ENCODE results near the gene SMPD3.

The SMPD3 gene

DNA sequence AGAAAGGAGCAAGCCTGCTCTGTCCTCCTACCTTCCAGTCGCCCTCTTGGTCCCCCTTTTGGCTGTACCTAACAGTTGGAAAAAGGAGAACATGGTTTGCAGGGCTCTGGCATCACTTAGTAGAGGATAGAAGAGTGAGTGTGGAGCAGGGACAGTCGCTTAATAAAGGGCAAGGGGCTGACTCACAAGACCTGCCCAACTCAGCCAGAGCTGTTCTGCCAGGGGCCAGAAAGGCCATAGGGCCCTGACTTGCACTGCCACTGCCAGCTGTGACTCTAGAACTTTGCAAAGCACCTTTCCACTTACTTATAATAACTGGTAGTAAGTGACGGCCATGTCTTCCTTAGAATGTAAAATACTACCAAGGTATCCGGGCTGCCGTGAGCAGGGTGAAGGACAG lies 124.0 kb downstream of the SMPD3 start:
- TF ChIP-seq, protein P1, sequence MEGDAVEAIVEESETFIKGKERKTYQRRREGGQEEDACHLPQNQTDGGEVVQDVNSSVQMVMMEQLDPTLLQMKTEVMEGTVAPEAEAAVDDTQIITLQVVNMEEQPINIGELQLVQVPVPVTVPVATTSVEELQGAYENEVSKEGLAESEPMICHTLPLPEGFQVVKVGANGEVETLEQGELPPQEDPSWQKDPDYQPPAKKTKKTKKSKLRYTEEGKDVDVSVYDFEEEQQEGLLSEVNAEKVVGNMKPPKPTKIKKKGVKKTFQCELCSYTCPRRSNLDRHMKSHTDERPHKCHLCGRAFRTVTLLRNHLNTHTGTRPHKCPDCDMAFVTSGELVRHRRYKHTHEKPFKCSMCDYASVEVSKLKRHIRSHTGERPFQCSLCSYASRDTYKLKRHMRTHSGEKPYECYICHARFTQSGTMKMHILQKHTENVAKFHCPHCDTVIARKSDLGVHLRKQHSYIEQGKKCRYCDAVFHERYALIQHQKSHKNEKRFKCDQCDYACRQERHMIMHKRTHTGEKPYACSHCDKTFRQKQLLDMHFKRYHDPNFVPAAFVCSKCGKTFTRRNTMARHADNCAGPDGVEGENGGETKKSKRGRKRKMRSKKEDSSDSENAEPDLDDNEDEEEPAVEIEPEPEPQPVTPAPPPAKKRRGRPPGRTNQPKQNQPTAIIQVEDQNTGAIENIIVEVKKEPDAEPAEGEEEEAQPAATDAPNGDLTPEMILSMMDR (IDR thresholded peaks at IDR 0.05; ENCODE audit: low read depth, low read length): no peak
- no peak for DNase-seq (ENCODE audit: low read depth in 2 of 2)
- H3K4me3 ChIP-seq (replicated peaks in 1 of 2; ENCODE audit: low read depth in 2 of 2, low read length in 2 of 2): no peak overlapping the region

DNA sequence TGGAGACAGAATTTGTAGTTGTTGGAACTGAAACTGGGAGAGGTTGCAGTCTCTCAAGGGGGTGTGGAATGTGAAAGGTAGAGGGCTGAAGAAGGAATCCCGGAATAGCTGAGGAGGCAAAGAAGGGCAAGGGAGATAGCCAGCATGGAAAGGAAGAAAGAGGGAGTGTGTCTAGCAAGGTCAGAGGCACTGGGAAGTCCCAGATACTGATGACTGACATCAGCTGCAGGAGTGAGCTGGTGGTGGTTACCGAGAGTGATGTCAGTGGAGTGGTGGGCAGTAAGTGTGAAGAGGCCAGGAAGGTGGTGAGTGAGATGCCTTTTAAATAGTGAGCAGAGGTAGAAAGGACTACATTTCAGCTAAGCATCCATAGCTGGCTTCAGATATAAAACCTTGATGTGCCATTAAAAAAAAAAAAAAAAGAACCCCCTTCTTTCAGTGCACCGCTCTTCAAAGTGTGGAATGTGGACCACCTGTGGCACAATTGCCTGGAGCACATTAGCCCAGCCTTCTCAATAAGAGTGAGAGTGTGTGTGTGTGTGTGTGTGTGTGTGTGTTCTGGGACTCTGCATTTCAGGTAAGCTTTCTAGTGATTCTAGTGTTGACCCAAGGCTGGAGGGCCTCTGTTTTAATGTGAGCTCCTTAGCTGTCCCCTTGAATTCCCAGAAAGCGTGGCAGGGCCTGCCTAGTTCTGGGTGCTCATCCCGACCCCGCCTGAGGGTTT lies 129.0 kb downstream of the SMPD3 start:
- TF ChIP-seq, protein P1 (IDR thresholded peaks at IDR 0.05; ENCODE audit: low read depth, low read length): no peak
- H3K4me3 ChIP-seq (replicated peaks in 1 of 2; ENCODE audit: low read depth in 2 of 2, low read length in 2 of 2): no peak overlapping the region
- DNase-seq (ENCODE audit: low read depth in 2 of 2): no peak

DNA sequence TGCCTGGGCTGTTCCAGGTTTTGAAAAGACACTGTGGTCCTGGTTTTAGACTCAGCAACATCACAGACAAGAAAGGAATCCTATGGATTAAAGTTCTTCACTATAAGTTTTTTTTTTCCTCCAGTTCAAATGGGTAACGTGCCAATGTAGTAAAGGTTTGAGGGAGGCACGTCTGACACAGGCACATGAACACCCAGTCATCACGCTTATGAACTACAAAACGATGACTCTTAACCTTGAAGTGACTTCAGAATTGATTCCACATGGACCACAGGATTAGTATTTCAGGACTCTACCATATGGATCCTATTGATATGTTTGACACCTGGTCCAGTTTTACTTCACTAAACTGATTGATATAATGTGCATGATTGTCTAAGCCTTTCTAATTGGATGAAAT lies 135.2 kb downstream of the SMPD3 start:
- H3K4me3 ChIP-seq (replicated peaks in 1 of 2; ENCODE audit: low read depth in 2 of 2, low read length in 2 of 2): no peak overlapping the region
- DNase-seq (ENCODE audit: low read depth in 2 of 2): no peak
- TF ChIP-seq, protein P1 (IDR thresholded peaks at IDR 0.05; ENCODE audit: low read depth, low read length): no peak

DNA sequence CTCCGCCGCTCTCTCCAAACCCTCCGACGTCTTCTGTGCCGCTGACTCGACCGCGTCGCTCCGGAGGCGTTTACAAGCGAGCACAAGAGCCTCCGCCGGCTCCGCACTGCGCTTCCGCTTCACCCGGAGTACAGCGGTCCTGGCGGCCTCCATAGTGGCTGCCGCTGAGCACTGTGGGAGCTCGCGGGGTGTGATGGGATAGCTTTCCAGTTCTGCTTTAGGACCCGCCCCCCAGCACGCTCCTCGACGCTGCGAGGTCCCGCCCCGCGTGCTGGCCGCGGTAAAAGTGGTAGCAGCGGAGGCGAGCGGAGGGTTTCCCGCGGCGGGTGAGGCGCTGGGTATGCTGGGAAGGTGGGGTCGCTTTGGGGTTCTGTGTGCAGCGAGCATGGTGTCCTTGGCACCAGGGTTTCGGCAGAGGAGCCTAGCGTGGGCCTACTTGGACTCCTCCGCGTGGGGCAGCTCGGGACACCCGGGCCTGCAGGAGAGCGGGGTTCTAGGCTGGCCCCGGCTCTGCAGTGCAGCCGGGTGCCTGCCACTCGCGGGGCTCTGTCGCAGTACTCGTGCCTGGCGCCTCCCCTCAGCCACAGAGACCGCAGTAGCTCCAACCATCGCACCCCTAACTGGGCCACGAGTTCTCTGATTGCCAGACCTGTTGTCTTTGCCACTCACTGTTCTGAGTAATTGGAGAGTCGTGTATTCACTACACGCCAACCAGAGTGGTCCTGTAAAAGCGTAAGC lies 137.4 kb downstream of the SMPD3 start, which contains the start of the genes PRMT7 and SLC7A6OS:
Gene PRMT7, plus strand, starts transcription at position 246 of the 738 bp plus-strand sequence. CDS start 4,961 bp downstream, outside the sequence.
Gene SLC7A6OS, minus strand, starts transcription at position 173 of the 738 bp plus-strand sequence. Its CDS starts 20 bp downstream, at position 153.
- peak within 1 kb of the TSS; percentile 98 to 99 for H3K4me3 ChIP-seq (replicated peaks in 1 of 2; ENCODE audit: low read depth in 2 of 2, low read length in 2 of 2)
- TF ChIP-seq, protein P1 (IDR thresholded peaks at IDR 0.05; ENCODE audit: low read depth, low read length): peak; percentile 6
- peak; percentile 87 to 89 for DNase-seq (ENCODE audit: low read depth in 2 of 2)

DNA sequence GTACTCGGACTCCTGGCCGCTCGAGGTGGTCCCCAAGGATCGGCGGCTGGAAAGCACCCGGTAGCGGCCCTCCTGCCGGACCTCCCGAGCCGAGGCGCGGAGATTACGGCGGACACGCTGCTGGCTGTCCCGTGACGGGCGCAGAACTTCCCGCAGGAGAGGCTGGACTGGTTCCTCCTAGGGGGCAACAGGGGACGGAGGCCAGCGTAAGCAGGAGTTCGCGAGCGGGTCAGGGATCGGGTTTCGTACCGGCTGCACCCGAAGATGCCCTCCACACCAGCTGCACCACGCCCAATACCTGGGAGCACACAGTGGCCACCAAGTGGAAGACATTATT lies 137.9 kb downstream of the SMPD3 start:
- DNase-seq (ENCODE audit: low read depth in 2 of 2): peak in 1 of 2 donors; percentile 30
- peak overlapping the region; percentile 98 to 99 for H3K4me3 ChIP-seq (replicated peaks in 1 of 2; ENCODE audit: low read depth in 2 of 2, low read length in 2 of 2)
- TF ChIP-seq, protein P1 (IDR thresholded peaks at IDR 0.05; ENCODE audit: low read depth, low read length): no peak

DNA sequence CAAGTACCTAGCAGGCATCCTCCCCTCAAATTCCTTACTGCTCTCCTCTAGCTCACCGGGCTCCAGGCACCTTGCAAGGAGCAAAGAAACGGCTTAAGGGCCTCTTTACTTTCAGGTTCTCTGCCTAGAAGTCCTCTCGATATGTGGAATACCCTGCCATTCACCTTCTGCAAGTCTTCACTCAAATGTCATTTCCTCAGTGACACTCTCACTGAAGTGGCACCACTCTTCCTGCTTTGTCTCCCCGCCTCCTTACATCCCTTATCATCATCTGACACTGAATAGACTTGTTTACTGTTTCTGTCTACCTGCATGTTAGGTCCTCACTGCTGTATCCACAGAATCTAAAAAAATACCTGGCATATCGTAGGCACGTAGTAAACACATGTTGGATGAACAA lies 138.5 kb downstream of the SMPD3 start:
- no peak for DNase-seq (ENCODE audit: low read depth in 2 of 2)
- TF ChIP-seq, protein P1 (IDR thresholded peaks at IDR 0.05; ENCODE audit: low read depth, low read length): no peak

More for the DNA sequence above, 138.5 kb downstream of the SMPD3 start:
- H3K4me3 ChIP-seq (replicated peaks in 1 of 2; ENCODE audit: low read depth in 2 of 2, low read length in 2 of 2): peak overlapping the region; percentile 98 to 99
